Hepatocyte (in vitro differentiated cells): ENCODE data around the gene GALT.

Source experiments
- CTCF ChIP-seq: fragments of 200-600 bp; sonication (generic); IDR thresholded peaks from 2 replicates; pipeline ENCODE4 v1.5.1; 2016; ENCODE audit warnings: antibody characterized with exemption, mild to moderate bottlenecking; ENCODE audit not compliant: poor library complexity
- EZH2 ChIP-seq: fragments of 200-600 bp; sonication (generic); IDR thresholded peaks from 2 replicates; pipeline ENCODE4 v1.6.1; 2016; ENCODE audit warnings: antibody characterized with exemption, mild to moderate bottlenecking, borderline replicate concordance
- EZH2phosphoT487 ChIP-seq: fragments of 200-600 bp; sonication (generic); IDR thresholded peaks from one replicate; pipeline ENCODE4 v1.6.1; 2018; ENCODE audit warnings: antibody characterized with exemption, mild to moderate bottlenecking, low read depth, moderate library complexity; ENCODE audit not compliant: unreplicated experiment, severe bottlenecking

- TF ChIP-seq CTCF (no peak), EZH2phosphoT487 (no peak), EZH2 (no peak)
Measured at GRCh38 chr9:34689116-34689470, 42.6 kb downstream of the GALT start.
